Activated CD8-positive, alpha-beta memory T cell treated with anti-CD3 and anti-CD28 coated beads, Interleukin-2, amount 50 U/mL, for 24 hours (primary cell): ENCODE measurements around the gene KCNQ1.

Experiments used
- DNase-seq: peaks from one replicate; pipeline ENCODE4 v3.0.0-alpha.2; 2020; ENCODE audit errors: extremely low read depth

Gene KCNQ1

DNA sequence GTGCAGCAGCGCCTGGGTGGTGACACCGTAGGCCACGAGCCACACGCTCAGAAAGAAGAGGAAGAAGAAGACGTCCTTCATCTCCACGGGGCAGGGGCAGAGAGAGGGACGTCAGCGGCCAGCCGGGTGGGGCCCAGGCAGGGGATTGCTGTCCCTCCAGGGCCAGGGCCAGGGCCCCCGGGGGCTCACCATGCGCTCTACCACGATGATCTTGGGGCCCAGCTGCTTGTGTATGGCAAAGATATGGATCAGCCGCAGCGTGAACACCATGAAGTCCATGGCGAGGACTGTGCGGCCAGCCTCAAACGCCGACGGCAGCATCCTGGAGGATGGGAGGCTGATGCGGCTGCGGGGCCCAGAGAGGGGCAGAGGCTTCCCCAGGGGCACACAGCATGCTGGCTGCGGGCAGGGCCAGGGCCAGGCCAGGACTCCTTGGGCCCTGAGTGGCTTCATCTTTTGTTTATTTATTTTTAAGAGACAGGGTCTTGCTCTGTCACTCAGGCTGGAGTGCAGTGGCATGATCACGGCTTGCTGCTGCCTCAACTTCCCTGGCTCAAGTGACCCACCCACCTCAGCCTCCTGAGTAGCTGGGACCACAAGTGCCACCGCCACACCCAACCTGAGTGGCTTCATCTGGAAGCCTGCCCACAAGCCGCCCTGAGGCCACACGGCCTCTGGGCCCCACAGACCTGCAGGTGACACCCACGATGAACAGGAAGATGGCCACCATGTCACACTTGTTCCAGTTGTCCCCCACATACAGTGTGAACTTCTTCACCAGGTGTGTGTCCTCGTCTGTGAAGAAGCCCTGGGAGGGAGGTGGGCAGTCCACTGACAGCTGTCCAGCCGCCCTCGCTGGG is 33.1 kb upstream of the KCNQ1 start:
- DNase-seq = no peak

DNA sequence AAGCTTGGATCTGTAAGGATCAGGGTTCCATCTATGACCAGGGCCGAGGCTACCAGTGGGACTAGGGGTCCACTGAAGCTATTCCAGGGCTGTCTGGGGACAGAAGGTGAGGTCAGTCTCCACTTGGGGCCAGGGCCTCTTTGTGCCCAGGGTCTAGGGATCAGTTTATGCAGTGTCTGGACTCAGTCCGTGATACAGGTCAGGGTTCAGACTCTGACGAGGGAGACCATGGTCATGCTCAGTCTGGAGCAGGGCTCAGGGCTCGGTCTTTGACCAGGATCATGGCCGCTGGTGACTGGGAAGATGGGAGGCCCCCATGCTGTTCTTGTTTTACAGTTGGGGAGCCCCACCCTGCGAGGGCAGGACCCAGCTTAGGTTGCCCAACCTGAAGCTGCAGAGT is 32.5 kb upstream of the KCNQ1 start:
- DNase-seq = no peak

DNA sequence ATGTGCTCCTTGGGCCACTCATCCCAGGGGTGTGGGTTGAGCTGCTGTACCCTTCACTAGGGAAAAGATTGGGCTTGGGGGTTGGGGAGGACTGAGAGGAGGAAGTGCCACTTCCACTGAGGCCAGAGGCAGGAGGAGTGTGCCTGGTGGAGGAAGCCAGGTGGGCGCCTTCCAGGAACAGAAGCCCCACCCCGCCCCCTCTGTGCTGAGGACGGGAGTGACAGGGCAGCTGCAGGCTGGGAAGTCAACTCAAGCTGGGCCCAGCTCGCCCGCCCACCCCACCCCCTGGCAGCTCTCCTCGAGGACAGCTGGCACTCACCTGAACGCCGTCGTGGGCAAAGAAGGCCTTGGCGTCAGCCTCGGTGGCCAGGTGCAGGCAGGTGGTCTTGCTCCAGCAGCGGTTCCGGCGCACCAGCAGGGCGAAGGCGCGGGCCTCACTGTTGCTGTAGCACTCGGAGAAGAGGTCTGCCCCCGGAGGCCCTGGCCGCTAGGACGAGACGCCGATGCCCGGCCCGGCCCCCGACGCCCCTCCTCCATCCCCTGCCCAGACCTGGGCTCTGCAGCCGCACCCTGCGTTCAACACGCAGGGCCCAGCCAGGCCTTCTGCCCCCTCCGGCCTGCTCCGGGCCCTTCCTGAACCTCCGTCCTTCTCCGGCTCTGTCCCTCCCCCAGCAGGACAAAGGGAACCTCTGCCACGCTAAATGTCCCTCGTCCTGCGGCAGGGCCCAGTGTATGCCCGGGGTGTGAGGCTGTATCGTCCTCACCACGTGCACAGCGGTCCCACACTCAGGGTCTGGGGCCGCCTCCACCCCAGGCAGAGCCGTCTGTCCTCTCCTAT is 30.8 kb upstream of the KCNQ1 start:
- DNase-seq = no peak

DNA sequence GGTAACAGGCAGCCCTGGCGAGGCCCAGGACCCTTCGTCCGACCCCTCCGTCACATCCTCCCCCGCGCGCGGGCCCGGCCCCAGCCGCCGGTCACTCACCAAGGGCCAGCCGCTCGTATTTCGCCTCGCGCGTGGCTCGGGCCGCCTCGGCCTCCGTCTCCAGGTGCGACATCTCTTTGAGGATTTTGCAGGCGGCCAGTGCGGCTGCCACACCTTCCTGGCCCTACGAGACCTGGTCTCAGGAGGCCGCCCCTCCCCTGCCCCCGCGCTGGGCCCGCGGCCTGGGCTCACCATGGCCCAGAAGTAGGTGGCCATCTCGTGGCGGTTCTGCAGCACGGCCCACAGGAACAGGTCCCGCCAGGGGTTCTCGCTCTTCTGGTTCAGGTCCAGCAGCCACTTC is 30.2 kb upstream of the KCNQ1 start:
- no peak for DNase-seq

DNA sequence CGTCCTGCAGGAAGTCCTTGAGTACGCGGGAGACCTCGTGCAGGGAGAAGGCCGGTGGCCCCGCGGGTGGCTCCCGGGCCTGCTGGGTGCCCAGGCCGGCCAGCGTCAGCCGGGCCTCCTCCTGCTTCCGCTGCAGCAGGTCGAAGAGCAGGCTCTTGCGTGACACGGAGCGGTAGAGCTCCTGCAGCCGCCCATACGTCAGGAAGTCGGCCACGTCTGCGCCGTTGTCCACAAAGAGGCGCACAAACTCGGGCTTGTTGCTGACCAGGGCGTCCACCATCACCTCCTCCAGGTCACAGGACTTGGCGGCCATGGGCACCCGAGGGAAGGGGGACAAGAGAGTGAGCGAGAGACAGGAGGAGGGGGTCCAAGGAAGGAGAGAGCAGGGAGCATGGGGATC is 29.6 kb upstream of the KCNQ1 start:
- no peak for DNase-seq

DNA sequence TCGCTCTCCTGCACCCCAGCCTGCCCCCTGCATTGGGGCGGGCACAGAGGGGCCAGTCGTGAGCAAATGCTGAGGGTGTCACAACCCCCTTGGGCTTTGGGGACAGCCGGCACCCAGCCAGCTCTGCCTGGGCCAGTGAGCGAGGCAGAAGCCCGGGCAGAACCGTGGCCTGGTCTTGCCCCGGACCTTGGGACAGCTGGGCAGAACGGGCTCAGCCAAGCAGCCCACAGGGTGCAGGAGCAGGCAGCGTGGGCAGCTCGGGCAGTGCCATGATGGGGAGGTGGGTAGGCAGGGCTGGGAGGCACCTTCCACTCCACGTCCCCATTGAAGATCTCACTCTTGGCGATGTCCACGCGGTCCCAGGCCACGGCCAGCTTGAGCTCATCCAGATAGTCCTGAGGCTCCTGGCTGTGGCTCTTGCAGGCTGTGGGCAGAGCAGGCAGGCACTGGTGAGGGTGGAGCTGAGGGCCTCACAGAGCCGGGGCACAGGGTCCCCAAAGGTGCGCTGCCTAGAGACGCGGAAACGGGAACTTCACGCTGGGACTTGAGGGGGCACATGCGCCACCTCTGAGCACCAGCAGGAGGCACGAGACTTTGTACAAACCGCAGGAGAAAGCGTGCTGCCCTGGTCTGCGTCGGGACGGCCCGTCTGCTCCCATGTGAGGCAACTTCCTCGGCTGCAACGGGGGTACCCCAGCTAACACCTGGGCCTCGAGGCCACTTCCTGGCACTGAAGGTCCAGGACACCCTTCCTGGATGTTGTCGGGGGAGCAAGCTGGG is 29.0 kb upstream of the KCNQ1 start:
- DNase-seq = no peak

DNA sequence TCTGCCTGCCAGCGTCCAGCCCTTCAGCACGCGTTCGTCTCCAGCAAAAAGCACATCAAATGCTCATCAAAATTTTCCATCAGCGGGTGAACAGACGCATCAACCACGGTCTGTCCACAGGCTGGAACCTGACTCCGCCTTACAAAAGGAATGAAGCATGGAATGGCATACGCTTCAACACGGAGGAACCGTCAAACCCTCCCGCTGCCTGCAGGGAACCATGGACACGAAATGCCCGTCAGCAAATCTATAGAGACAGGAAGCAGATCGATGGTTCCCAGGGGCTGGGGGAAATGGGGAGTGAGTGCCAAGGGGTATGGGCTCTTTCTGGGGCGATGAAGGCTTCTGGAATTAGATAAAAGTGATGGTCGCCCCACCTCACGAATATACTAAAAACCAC is 28.0 kb upstream of the KCNQ1 start:
- no peak for DNase-seq

DNA sequence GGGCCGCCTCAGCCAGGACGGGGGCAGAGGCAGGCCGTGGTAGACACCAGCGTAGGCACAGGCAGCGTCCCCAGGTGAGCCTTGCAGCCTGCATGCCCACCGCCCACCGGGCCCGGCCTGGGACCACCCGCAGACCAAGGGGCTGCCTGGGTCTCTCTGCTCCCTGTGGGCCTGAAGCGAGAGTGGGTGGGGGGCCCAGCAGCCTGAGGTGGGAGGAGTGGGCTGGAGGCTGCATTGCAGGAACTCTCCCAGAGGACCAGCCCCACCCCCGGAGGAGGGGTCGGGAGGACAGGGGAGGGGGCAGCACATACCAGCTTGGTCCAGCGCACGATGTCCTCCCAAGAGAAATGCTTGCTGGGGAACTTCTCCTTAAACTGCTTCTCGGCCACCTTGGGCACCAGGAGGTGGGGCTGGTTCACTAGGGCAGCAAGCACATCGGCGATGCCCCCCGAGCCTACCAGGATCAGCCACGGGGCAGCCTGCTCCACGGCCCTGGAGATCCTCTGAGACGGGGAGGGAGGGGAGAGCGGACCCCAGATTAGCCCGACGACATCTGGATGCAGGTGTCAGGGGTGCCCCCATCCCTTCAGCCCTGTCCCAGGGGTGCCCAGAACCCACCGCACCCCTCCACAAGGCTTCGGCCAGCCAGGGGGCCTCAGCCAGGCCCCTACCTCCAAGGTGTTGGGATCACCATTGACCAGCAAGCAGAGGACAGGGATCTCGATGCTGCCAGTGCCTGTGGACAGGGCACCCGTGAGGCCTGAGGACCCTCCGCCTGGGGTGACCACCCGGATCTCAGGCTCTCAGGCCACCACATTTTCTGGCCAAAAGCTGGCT is 26.7 kb upstream of the KCNQ1 start:
- no peak for DNase-seq

DNA sequence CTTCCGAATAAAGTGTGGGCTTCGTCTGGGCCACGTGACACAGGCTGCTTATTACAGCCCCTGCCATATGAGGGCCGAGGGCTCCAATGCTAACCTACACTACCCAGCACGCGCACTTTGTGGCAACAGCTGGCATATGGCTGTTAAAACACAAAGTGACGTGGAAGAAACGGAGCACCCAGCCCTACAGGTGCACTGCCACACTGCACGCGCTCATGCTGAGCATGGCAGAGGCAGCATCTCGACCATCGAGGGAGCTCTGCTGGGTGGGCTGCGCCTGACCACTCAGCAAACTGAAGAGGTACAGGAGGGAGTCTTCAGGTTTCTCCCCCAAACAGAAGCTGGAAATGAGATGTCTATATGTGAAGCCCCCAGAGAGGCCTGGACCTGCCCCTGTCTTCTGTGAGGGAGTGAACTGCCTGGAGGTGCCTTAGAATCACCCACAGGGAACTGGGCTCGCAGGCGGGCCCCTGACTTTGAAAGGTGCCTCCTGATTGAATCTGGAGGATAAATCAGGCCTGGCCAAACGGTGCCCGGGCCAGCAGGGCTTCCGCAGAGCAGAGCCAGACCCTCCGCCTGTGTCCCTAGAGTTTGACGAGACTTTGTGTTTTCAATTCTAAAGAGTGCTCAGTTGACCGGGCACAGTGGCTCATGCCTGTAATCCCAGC is 26.0 kb upstream of the KCNQ1 start:
- DNase-seq = no peak

DNA sequence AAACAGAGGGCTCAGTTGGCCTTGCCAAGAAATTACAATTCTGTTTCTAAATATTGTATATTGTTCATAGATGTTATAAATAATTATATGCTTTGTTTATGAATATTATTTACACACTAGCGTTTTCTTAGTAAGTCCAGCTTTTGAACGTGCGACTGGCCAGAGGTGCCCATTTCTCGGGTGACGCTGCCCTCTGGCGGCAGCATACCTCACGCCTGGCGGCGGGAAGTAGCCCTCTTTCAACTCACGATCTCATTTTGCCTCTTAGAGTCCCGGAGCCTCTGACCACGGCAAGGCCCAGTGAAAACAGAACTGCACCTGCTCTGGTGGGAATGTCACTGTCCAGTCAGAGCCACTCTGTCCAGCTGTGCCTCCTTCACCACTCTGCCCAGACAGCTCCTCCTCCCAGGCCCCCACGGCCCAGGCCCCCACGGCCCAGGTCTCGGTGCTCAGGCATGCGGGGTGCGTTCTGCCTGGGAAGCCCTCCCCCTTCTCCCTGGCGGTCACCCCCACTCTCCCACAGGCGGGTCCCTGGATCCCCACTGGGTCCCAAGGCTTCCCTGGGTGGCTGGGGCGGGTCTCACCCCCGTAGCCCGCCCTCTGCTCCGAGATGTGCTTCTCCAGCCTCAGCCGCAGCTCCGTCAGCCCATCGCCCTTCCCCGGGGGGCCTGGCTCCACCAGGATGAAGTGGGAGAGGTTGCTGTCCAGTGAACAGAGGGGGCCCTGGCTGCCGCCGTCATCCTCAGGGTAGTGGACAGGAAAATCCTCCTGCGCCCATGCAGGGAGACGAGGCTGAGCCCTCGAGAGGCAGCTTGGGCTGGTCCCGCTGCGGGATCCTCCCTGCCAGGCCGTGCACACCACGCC is 24.9 kb upstream of the KCNQ1 start:
- DNase-seq = no peak

DNA sequence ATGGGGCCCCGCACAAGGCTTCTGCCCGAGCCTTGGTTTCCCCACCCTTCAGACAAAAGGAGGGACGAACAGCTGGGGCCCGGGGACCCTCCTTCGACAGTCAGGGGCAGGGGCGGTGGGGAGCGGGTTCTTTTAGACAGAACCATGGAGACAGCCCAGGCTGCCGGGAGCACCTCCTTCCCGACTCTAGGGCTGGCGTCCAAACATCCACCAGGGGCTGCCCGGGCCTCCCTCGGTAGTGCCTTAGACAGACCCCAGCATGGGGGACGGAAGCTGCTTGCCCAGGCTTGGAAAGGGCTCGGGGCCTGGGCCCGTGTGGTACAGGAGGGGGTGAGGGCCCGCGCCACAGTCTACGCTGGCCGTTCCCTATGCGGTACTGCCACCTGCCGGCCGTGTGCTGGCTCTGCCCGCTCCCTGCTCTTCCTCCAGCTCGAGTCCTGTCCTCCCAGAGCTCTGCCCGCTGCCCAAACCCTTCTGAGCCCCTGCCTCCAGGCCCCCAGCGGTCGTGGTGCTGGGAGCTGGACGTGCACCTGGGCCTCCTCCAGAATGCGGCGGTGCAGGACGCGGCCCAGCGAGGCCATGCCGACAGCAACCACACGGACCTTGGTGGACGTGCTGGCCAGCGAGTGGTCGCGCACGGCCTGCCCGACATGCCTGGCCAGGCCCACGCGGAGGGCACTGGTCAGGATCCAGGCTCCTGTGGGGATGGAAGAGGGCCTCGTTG is 24.1 kb upstream of the KCNQ1 start:
- DNase-seq = peak; percentile 21

DNA sequence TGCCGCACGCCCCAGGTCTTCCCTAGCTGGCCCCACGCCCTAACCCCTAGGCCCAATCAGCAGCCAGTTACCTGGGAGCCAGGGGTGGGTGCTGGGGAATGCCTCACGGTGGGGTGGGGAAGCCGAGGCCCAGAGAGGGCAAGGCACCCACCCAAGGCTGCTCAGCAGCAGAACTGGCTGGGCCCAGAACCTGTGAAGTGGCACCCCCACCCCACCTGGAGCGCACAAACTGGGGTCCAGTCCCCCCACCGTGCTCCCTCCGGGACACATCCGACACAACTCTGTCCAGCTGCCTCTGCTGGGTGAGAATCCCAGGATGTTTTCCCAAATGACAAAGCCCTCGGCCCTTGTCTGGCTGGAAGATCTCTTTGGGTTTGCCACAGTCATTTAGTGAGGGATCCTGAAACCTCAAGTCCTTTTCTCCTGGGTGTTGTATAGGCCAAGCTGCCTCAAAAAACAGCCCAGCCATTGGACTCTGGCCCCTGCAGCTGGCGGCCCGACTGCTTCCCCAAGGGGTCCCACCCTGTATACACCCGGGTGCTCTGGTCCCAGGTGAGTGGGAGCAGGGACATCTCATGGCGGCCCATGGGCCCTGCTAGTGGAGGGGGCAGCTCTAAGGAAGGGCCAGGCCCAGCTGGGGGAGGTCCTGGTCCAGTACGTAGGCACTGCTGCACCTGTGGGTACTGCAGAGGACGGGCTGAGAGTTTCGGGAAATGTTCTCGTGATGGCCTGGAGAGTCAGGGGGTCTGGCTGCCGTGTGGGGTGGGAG is 23.4 kb upstream of the KCNQ1 start:
- no peak for DNase-seq

DNA sequence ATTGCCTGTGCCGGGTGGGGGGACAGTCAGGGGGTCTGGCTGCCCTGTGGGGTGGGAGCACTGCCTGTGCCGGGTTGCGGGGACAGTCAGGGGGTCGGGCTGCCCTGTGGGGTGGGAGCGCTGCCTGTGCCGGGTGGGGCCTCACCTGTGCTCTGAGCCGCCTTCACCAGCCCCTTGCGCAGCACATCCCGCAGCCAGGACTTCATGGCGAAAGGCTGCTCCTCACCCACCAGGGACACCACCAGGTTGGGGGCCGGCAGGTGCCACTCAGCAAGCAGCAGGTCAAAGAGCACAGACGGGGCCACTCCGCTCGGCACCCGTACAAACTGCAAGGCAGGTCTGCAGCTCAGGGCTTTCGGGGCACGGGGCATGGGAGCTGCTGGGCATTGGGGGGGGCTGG is 22.8 kb upstream of the KCNQ1 start:
- DNase-seq = no peak

DNA sequence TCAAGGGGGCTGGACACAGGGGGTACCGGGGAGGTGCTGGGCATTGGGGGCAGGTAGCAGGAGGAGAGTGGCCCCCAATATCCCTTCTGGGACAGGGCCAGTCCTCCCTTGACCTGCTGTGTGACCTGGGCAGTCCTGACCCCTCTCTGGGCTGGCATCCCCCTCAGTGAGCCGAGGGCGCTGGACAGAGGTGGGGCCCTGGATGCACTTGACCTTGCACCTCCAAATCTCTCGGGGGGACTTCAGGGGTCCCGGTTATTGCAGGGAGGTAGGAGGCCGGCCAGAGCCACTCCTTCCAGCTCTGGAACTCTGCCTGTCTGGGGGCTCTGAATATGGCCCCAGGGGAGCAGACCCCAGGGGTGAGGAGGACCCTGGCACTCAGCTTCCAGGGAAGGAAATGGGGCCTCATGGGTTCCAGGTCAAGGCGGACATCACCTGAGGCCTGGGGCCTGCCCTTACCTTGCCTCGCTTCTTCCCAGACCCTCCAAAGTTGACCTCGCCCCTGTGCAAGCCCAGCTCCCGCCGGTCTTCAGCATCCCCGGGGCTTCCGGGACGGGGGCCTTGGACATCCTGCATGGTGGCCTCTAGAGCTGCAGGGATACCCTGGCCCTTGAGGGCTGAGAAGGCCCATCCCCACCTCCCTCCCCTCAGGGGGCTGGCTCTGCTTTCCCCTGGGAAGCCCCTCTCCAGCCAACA is 22.2 kb upstream of the KCNQ1 start:
- DNase-seq = no peak

DNA sequence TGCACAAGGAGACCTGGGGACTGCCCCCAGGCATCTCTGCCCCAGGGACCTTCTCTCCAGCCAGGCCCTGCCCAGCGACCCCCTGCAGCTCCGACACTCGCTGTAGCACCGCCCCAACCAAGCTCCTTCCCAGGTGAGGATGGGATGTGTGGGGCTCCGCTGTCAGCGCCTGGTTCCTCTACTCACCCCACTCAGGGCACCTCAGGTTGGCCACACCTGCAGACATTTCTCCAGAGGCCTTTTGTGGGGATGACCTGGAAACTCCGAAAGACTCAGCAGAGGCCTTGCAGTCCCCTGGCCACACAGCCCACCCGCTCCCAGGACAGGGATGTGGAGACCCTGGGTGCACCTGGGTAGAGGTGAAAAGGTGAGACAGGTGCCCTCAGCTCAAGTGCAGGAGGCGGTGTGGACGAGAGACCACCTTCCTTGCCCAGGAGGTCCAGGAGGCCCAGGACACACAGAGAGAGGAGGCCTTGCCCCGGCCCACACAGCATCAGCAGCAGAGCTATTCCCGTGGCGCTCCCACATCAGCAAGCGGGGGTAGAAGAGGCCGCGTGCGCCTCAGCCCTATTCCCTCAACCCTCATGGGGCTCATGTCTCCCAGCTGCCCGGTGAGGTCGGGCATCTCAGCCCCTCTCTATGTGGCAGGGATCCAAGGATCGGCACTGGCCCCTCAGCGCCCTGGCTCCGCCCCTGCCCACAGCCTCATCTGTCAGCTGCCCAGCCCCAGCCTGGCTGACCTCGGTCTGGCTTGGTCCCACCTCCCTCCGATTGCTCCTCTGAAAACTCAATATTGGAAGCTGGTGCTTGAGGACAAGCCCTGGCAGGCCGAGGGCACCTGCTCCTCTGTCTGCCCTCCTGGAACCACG is 21.4 kb upstream of the KCNQ1 start:
- no peak for DNase-seq

DNA sequence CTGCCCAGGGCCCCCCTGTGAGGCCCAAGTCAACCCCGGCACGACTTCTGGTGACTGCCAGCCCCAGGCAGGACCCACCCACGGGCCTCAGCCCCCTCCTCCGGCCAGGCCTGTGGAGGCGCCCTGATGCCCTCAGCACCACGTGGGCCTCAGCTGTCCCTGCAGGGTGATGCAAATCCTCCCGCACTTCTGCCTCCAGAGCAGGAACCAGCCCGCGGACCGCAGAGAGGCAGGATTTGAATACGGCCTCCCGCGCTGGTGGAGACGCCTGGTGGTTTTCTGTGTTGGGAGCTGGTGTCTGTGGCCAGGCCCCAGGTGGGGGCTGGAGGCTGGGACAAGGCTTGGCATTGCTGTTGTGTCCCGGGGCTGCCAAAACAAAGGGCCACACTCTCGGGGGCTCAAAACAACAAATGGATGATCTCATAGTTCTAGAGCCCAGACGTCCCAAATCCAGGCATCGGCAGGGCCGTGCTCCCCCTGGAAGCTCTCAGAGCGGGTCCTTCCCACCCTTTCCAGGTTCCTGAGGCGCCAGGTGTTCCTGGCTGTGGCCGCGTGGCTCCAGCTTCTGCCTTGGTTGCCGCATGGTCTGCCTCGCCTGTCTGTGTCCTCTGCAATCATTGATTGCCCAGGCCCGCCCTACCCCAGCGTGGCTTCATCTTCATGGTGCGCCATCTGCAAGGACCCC is 19.9 kb upstream of the KCNQ1 start:
- no peak for DNase-seq
